RWPE2 (cell line): ENCODE measurements around the gene ACIN1.

Experiments
- ATAC-seq: fragments of 200-7000 bp; cut with Tn5 transposase; 3 replicates; pipeline ENCODE4 v1.9.1; 2021; ENCODE audit warnings: low read depth
- DNase-seq: peaks from one replicate; pipeline ENCODE4 v3.0.0-alpha.2; 2020; ENCODE audit warnings: low spot score
- H3K27ac ChIP-seq: fragments of 450-650 bp; 2 replicates; pipeline ENCODE4 v1.5.1; 2017; ENCODE audit warnings: mild to moderate bottlenecking; ENCODE audit not compliant: poor library complexity, severe bottlenecking
- H3K27me3 ChIP-seq: fragments of 250-450 bp; sonication (Bioruptor Pico); 2 replicates; pipeline ENCODE4 v1.5.1; 2021; ENCODE audit warnings: mild to moderate bottlenecking, moderate library complexity; ENCODE audit not compliant: insufficient read depth, poor library complexity, severe bottlenecking
- H3K36me3 ChIP-seq: fragments of 250-450 bp; sonication (Bioruptor Pico); 2 replicates; pipeline ENCODE4 v1.5.1; 2020; ENCODE audit warnings: low read depth, mild to moderate bottlenecking, moderate library complexity
- H3K4me1 ChIP-seq: fragments of 250-450 bp; sonication (Bioruptor Pico); 2 replicates; pipeline ENCODE4 v1.5.1; 2021; ENCODE audit warnings: mild to moderate bottlenecking, moderate library complexity; ENCODE audit not compliant: insufficient read depth, poor library complexity, severe bottlenecking
- H3K4me3 ChIP-seq: fragments of 250-450 bp; sonication (Bioruptor Pico); 2 replicates; pipeline ENCODE4 v1.5.1; 2021; ENCODE audit warnings: mild to moderate bottlenecking, moderate library complexity; ENCODE audit not compliant: severe bottlenecking
- H3K9me3 ChIP-seq: fragments of 250-450 bp; sonication (Bioruptor Pico); 2 replicates; pipeline ENCODE4 v1.5.1; 2021; ENCODE audit warnings: mild to moderate bottlenecking, moderate library complexity; ENCODE audit not compliant: severe bottlenecking
- TF ChIP-seq, protein P1 (sequence below): fragments of 450-650 bp; IDR thresholded peaks from one replicate; pipeline ENCODE4 v1.5.1; 2017; ENCODE audit warnings: mild to moderate bottlenecking, moderate library complexity; ENCODE audit not compliant: poor library complexity, severe bottlenecking

The ACIN1 gene

GRCh38 chr14:23071244-23071920, 23.6 kb downstream of the ACIN1 start:
- peaks cover 82% of the 10 kb centered on the region for H3K36me3 ChIP-seq
- ATAC-seq, result peak; percentile 94
- TF ChIP-seq, protein P1, sequence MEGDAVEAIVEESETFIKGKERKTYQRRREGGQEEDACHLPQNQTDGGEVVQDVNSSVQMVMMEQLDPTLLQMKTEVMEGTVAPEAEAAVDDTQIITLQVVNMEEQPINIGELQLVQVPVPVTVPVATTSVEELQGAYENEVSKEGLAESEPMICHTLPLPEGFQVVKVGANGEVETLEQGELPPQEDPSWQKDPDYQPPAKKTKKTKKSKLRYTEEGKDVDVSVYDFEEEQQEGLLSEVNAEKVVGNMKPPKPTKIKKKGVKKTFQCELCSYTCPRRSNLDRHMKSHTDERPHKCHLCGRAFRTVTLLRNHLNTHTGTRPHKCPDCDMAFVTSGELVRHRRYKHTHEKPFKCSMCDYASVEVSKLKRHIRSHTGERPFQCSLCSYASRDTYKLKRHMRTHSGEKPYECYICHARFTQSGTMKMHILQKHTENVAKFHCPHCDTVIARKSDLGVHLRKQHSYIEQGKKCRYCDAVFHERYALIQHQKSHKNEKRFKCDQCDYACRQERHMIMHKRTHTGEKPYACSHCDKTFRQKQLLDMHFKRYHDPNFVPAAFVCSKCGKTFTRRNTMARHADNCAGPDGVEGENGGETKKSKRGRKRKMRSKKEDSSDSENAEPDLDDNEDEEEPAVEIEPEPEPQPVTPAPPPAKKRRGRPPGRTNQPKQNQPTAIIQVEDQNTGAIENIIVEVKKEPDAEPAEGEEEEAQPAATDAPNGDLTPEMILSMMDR, result no peak

DNA sequence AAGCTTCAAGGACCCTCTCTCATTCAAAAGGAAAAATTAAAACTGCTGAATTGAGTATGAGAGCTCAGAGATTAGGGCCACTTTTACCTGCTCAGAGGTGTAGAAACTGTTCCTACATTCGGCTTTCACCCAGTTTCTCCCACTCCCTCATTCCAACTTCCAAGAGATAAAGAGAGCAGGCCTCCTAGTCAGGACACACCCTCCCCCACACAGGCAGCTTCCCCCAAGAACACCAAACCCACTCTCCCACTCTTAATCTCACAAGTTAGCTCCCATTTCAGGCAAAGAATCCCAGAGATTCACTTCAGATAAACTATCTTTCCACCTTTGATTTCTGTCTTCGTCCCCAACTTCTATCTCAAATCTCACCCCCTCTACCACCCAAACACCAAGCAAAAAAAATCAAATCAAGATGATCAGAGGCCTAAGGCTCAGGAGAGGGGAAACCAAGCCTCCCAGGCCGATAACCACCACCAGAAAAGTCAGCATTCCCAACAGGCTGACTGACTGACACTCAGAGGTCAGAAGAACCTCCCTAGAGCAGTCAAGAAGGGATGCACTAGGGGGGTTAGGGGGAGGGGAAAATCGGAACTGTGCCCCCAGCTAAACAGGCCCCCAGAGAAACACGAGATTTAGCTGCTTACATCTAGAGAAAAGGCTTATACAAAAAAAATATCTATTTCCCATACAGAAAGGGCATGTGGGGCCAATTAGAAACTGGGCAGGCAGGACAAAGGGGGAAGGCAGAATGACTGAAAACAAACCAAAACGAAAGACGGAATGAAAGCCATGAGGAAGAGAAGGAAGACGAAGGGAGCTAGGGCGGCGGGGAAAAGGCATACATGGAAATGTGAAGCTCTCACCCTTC, 24.4 kb downstream of the ACIN1 start:
- ATAC-seq (no peak), DNase-seq (no peak)
- Histone ChIP-seq H3K9me3 (no peaks in the 10 kb centered on the region), H3K4me3 (peak overlapping the region; percentile 48), H3K4me1 (peaks cover 8% of the 10 kb centered on the region), H3K27ac (peak overlapping the region; percentile 64), H3K36me3 (peaks cover 82% of the 10 kb centered on the region), H3K27me3 (no peaks in the 10 kb centered on the region)
- TF ChIP-seq, protein P1, result no peak

More at GRCh38 chr14:23071244-23071920, 23.6 kb downstream of the ACIN1 start:
- no peaks in the 10 kb centered on the region for H3K27me3 ChIP-seq
- H3K9me3 ChIP-seq, result no peaks in the 10 kb centered on the region
- H3K4me3 ChIP-seq, result peak overlapping the region; percentile 48
- peaks cover 17% of the 10 kb centered on the region for H3K4me1 ChIP-seq
- peak; percentile 90 for DNase-seq
- H3K27ac ChIP-seq, result peak overlapping the region; percentile 64

GRCh38 chr14:23069413-23069806, 25.5 kb downstream of the ACIN1 start:
- TF ChIP-seq, protein P1, result no peak
- H3K36me3 ChIP-seq, result peaks cover 82% of the 10 kb centered on the region
- no peak overlapping the region for H3K4me3 ChIP-seq
- no peaks in the 10 kb centered on the region for H3K27me3 ChIP-seq
- peaks cover 8% of the 10 kb centered on the region for H3K4me1 ChIP-seq
- no peaks in the 10 kb centered on the region for H3K9me3 ChIP-seq
- peak; percentile 51 for DNase-seq
- no peak for ATAC-seq
- peak overlapping the region; percentile 64 for H3K27ac ChIP-seq

DNA sequence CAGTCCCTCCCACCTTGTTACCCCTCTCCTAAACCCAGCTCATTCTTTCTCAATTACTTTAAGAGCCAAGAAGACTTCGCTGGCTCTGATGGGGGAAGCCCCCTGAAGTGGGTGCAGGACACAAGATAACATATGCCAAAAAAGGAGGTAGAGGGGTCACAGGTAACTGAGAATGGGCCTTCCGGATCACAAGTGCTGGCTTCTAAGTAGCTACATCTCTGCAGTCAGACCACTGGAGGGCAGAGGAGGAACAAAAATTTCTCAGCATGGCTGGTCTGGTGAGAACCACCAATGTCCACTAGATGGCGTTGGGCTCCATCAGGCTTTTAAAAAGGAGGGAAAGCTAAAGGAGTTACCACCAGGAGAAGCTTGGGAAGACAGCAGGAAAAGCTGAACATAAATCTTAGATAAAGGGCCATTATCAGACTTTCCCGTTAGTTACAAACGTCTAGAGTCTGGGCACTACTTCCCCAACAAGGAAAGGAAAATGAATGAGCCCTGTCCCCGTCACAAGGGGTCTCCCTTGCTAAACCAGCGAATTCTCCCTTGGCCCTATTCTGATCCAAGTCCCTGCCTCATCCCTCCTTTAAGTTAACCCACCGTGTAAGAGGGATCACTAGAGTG, 26.0 kb downstream of the ACIN1 start:
- peak overlapping the region; percentile 64 for H3K27ac ChIP-seq
- peaks cover 8% of the 10 kb centered on the region for H3K4me1 ChIP-seq
- TF ChIP-seq, protein P1, result peak; percentile 100
- H3K9me3 ChIP-seq, result no peaks in the 10 kb centered on the region
- peaks cover 82% of the 10 kb centered on the region for H3K36me3 ChIP-seq
- H3K4me3 ChIP-seq, result no peak overlapping the region
- H3K27me3 ChIP-seq, result no peaks in the 10 kb centered on the region
- DNase-seq (peak; percentile 86), ATAC-seq (peak; percentile 72)
